Mesothelial cell of epicardium (in vitro differentiated cells): ENCODE measurements around the gene RAD17. TPM values are rescaled to one million over a fixed set of nuclear protein-coding genes. Genes with fewer than 3 reads are reported as not detected.

Experiments
- total RNA-seq: library from RNA; stranded (reverse); gene quantifications from 3 replicates; pipeline ENCODE4 v1.2.1, GENCODE V29; 2021

Gene RAD17
- total RNA-seq, 1 donor from 2014 or later: 31.6 TPM

Other genes with a start within 250 kb of the RAD17 start
- gene CCNB1, start 202.7 kb upstream of the RAD17 start, total RNA-seq: 55.3 to 62.7 TPM (median 60.5 TPM) in 3 replicates
- gene CENPH, start 180.2 kb upstream of the RAD17 start, total RNA-seq: 14.8 to 15.3 TPM (median 15.1 TPM) in 3 replicates
- 25.1 to 26.5 TPM (median 26.4 TPM) in 3 replicates for gene CDK7, start 134.9 kb upstream of the RAD17 start, total RNA-seq
- gene CCDC125, start 37.0 kb upstream of the RAD17 start, total RNA-seq: 9.0 to 9.7 TPM (median 9.1 TPM) in 3 replicates
- 28.0 to 31.3 TPM (median 28.3 TPM) in 3 replicates for gene AK6, start 298 bp upstream of the RAD17 start, total RNA-seq
- gene TAF9, start 298 bp upstream of the RAD17 start, total RNA-seq: 47.1 to 50.4 TPM (median 49.0 TPM) in 3 replicates
- 18.8 to 20.0 TPM (median 19.6 TPM) in 3 replicates for gene MARVELD2, start 45.3 kb downstream of the RAD17 start, total RNA-seq
- 36.1 to 37.8 TPM (median 37.0 TPM) in 3 replicates for gene OCLN, start 123.0 kb downstream of the RAD17 start, total RNA-seq
- gene GTF2H2C, start 190.4 kb downstream of the RAD17 start, total RNA-seq: 41.8 to 46.2 TPM (median 46.0 TPM) in 3 replicates